GM19239 (cell line): Measurements from ENCODE around the gene GAL3ST2.
"Not testable (repeated sequence)": the region's sequence is repeated elsewhere in the genome, so short reads cannot be mapped to it uniquely, and the experiment has no call there.

Experiments used
- DNase-seq: peaks from one replicate; pipeline ENCODE4 v3.0.0; 2011; ENCODE audit warnings: low spot score; ENCODE audit not compliant: insufficient read length
- FAIRE-seq: peaks from 2 replicates; lab custom pipeline; 2011; peaks lifted over from hg19 to GRCh38; lab: Jason Lieb, UNC

GAL3ST2 gene

DNA sequence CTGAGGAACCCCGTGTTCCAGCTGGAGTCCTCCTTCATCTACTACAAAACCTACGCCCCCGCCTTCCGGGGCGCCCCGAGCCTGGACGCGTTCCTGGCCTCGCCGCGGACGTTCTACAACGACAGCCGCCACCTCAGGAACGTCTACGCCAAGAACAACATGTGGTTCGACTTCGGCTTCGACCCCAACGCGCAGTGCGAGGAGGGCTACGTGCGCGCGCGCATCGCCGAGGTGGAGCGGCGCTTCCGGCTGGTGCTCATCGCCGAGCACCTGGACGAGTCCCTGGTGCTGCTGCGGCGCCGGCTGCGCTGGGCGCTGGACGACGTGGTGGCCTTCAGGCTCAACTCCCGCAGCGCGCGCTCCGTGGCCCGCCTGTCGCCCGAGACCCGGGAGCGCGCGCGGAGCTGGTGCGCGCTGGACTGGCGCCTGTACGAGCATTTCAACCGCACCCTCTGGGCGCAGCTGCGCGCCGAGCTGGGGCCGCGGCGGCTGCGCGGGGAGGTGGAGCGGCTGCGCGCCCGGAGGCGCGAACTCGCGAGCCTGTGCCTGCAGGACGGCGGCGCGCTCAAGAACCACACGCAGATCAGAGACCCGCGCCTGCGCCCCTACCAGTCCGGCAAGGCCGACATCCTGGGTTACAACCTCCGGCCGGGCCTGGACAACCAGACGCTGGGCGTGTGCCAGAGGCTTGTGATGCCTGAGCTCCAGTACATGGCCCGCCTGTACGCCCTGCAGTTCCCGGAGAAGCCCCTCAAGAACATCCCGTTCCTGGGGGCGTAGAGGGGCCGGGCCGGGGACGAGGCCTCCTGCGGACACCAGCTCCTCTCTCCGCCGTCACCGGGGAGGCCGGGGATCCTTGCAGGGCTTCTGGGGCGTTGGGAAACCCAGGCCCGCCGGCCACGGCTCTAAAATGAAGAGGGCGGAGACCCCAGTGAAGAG, 27.0 kb downstream of the GAL3ST2 start:
- peak; percentile 61 for DNase-seq
- FAIRE-seq: peak; percentile 47

DNA sequence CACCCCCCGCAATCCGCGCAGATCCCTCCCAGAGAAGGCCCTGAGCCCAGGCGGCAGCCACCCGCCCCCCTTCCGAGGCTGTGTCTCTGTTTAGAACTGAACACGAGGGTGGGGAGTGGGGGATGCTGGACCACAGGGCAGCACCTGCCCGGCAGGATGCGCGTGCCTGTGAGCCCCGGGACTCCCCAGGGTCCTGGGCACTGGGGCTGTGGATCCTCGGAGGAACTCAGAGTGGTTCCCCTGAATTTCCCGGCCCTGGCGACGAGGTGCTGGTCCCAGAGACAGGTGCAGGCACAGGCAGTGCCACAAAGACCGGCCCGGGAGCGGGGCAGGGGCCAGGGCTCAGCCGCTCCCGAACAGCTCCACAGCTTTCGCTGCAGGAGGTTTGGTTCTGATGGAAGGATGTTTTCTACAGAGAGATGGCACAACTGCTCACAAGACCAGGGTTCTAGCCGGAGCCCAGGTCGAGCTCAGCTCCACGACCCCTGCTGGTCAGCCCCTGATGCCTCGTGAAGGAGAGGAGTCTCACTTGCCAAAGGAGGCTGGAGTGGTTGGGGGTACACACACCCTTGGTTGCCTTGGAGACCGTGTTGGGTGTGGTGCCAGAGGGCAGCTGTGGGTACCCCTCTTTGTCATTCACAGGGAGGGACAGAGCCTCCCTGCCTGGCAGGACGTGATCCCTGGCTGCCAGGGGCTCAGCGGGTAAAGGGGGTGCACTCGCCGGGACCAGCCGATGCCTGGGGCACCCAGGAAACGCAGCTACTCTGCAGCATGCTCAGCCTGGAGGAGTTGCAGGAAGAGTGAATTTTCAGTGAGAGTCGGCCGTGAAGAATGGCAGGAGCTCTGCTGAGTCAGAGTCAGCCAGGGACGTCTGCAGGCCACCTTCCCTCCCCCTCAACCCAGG, 28.0 kb downstream of the GAL3ST2 start:
- FAIRE-seq: peak; percentile 57
- peak; percentile 44 for DNase-seq

- DNase-seq, FAIRE-seq: not testable (repeated sequence)
Measured at GRCh38 chr2:241806217-241806616, 29.6 kb downstream of the GAL3ST2 start.

DNA sequence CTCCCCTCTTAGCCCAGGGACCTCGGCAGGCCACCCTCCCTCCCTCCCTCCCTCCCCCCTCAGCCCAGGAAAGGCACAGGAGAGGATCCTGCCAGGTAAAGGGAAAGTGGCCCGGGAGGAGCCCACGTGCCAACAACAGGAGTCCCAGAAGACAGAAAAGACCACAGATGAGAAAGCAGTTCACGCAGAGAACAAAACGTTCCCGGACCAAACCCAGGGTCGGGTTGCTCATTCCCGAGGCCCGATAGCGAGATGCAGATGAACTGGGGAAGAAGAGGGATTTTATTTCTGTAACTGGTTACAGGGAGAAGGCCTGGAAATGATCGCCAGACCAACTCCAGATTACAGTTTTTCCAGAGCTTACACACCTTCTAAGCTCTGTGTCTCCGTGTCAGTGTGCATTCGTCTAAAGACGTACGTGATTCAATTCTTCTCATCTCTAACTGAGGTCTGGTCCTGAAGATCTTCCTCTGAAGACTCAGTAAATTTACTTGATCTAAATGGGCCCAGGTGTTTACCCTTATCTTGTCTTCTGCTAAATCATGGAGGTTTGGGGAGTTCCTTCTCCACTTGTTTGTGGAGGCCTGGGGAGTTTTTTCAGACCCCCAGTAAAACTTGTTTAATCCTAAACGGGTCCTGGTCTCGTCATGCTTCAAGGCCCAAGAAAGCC, 31.6 kb downstream of the GAL3ST2 start:
- no peak for DNase-seq
- no peak for FAIRE-seq

DNA sequence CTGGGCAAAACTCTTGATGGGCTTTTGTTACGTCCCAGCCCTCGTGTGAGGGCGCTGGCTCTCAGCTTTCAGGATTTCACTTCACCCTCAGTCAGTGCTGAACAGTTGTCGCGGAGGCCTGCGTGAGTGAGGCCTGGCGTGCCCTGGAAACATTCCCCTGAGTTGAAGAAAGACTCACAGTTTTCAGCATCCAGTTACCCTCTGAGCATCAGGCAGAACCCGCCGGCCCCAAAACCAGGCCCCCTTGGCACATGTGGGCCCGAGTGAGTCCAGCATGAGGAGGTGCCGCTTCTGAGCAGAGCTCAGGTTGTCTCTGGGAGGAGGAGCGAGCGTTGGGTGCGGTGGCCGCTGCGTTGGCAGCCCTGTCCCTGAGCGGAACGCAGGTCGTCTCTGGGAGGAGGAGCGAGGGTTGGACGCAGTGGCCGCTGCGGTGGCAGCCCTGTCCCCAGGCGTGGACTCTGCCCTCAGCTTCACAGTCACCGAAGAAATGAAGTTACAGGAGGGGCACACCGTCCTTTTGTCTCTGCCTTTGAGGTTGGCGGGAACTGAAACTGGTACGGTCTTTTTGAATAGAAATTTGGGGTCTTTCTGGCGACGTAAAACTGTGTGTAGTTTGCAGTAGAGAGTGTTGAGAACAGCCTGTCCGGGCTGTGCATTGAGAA, 32.2 kb downstream of the GAL3ST2 start, which contains the start of gene NEU4:
NEU4 (plus strand) TSS at position 473 of the 662 bp plus-strand sequence. CDS start 5,292 bp downstream, outside the sequence.
- no peak for DNase-seq
- no peak for FAIRE-seq

- DNase-seq (no peak), FAIRE-seq (no peak)
Measured at GRCh38 chr2:241809383-241810306, 33.0 kb downstream of the GAL3ST2 start.

- no peak for FAIRE-seq
Measured at GRCh38 chr2:241810307-241811200, 33.9 kb downstream of the GAL3ST2 start.

GRCh38 chr2:241811201-241811951, 34.8 kb downstream of the GAL3ST2 start:
- no peak for DNase-seq
- no peak for FAIRE-seq

More at GRCh38 chr2:241810307-241811200, 33.9 kb downstream of the GAL3ST2 start:
- no peak for DNase-seq

DNA sequence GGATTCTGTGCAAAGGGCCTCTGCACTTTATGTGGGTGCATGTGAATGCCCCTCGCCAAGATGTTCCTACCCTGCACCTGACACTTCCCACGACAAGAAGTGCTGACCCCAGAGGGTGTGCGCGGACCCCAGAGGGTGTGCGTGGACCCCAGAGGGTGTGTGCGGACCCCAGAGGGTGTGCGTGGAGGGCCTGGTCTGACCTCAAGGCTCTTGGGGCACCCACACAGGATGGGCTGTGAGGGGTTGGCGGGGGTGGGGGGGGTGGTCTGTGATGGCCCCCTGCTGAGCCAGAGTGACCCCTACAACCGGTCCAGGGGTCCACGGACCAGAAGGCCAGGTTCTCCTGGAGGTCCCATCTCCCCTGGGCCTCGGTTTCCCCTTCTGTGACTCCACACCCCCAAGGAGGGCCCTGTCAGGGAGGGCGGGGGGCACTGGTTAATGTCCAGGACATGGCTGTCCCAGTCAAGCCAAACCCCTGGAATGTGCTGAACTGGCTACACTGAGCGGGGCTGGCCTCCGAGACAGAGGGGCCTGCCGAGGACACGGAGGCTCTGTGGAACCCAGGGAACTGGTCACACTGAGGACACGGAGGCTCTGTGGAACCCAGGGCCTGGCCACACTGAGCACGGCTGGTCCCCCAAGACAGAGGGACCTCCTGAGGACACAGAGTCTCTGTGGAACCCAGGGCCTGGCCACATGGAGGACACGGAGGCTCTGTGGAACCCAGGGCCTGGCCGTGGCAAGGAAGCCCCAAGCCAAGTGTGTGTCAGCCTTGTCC, 35.5 kb downstream of the GAL3ST2 start:
- no peak for FAIRE-seq
- no peak for DNase-seq

- FAIRE-seq (no peak), DNase-seq (no peak)
Measured at GRCh38 chr2:241812730-241813643, 36.4 kb downstream of the GAL3ST2 start.

- DNase-seq (no peak), FAIRE-seq (no peak)
Measured at GRCh38 chr2:241813644-241814392, 37.2 kb downstream of the GAL3ST2 start.

- FAIRE-seq: no peak
- DNase-seq: no peak
Measured at GRCh38 chr2:241814393-241814642, 37.7 kb downstream of the GAL3ST2 start.

DNA sequence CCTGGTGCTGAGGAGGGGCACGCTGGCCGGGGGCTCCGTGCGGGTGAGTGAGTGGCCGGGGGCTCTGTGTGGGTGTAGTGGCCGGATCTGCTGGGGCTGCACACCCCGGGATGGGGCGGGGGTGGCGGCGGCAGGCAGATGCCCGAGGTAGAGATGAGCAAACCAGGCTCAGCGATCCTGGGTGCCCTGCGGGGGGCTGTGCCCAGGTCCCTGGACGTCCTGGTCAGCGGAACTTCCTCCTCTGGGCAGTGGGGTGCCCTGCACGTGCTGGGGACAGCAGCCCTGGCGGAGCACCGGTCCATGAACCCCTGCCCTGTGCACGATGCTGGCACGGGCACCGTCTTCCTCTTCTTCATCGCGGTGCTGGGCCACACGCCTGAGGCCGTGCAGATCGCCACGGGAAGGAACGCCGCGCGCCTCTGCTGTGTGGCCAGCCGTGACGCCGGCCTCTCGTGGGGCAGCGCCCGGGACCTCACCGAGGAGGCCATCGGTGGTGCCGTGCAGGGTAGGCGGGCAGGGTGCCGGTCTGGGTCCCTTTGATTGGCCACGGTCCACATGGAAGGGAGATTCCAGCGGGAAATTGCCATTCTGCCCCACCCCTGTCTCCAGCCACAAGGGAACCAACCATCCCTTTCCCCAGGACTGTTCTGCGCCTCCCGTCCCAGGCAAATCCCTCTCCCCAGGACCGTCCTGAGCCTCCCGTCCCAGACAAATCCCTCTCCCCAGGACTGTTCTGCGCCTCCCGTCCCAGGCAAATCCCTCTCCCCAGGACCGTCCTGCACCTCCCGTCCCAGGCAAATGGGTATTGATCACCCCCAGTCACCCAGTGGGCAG, 38.2 kb downstream of the GAL3ST2 start:
- DNase-seq (no peak), FAIRE-seq (no peak)
